A549 (cell line): ENCODE data around the gene GPRIN1. TPM values are rescaled to one million over a fixed set of nuclear protein-coding genes. Genes with fewer than 3 reads are reported as not detected.
"Not testable (repeated sequence)": the region's sequence is repeated elsewhere in the genome, so short reads cannot be mapped to it uniquely, and the experiment has no call there.

Experiments used
- ATAC-seq, 2 experiments: fragments of 200-7000 bp in 1 of 2; fragments of >200 bp in 1 of 2; cut with Nextera tagmentation in 1 of 2; cut with Tn5 transposase in 1 of 2; 3 replicates each; pipeline versions ENCODE4 v1.8.0 to v1.9.1; 2018 to 2020; ENCODE audit warnings: mild to moderate bottlenecking in 1 of 2, moderate library complexity in 1 of 2
- CTCF ChIA-PET: fragments of 300-600 bp; sonication (Branson Sonifier 250); formaldehyde crosslinking; extraction: SDS; loops from one replicate; lab custom pipeline; 2021; ENCODE audit warnings: antibody characterized with exemption, inconsistent platforms; lab: Yijun Ruan, JAX
- POLR2A ChIA-PET: fragments of 350-600 bp; formaldehyde crosslinking; extraction: SDS; loops from one replicate; lab custom pipeline; 2021; ENCODE audit warnings: antibody characterized with exemption, inconsistent platforms; lab: Yijun Ruan, JAX
- DNase-seq, 2 experiments: peaks; one replicate each; pipeline versions ENCODE4 v3.0.0 to v3.0.0-alpha.2; 2011 to 2016; ENCODE audit warnings: low read depth in 1 of 2, low spot score in 1 of 2
- FAIRE-seq: peaks from 2 replicates; lab custom pipeline; 2011; peaks lifted over from hg19 to GRCh38; lab: Jason Lieb, UNC
- H3K27ac ChIP-seq, 2 experiments: fragments of >200 bp; sonication (Bioruptor Twin); formaldehyde crosslinking; 3 replicates each; pipeline ENCODE4 v1.5.1; 2016 to 2017
- H3K4me1 ChIP-seq: fragments of >200 bp; sonication (Bioruptor Twin); formaldehyde crosslinking; 3 replicates; pipeline ENCODE4 v1.6.1; 2016
- H3K4me2 ChIP-seq: fragments of >200 bp; sonication (Bioruptor Twin); formaldehyde crosslinking; 3 replicates; pipeline ENCODE4 v1.6.1; 2016
- H3K4me3 ChIP-seq: fragments of >200 bp; sonication (Bioruptor Twin); formaldehyde crosslinking; 3 replicates; pipeline ENCODE4 v1.5.1; 2016
- H3K9me3 ChIP-seq: fragments of >200 bp; sonication (Bioruptor Twin); formaldehyde crosslinking; 3 replicates; pipeline ENCODE4 v1.6.1; 2016
- BCL3 ChIP-seq: fragments of >200 bp; sonication (Bioruptor Twin); formaldehyde crosslinking; IDR thresholded peaks from 3 replicates; pipeline ENCODE4 v1.6.1; 2016
- CHD2 ChIP-seq: fragments of 150-350 bp; IDR thresholded peaks from 2 replicates; pipeline ENCODE4 v1.6.1; 2014; ENCODE audit warnings: low read length; ENCODE audit not compliant: partially characterized antibody
- FOSL2 ChIP-seq, 2 experiments: fragments of 450-650 bp in 1 of 2; fragments of >200 bp in 1 of 2; sonication (Bioruptor Twin) in 1 of 2; formaldehyde crosslinking; IDR thresholded peaks; 2 replicates each; pipeline versions ENCODE4 v1.5.0 to v1.6.1; 2016 to 2020; ENCODE audit warnings: mild to moderate bottlenecking in 1 of 2, moderate library complexity in 1 of 2
- FOXS1 ChIP-seq: fragments of 250-450 bp; sonication (Bioruptor Pico); IDR thresholded peaks from 2 replicates; pipeline ENCODE4 v1.5.0; 2020; ENCODE audit warnings: mild to moderate bottlenecking, moderate library complexity
- HES2 ChIP-seq: fragments of >200 bp; sonication (Bioruptor Twin); formaldehyde crosslinking; IDR thresholded peaks from 2 replicates; pipeline ENCODE4 v1.6.1; 2016
- HOXB13 ChIP-seq: fragments of 250-450 bp; sonication (Bioruptor Pico); IDR thresholded peaks from 2 replicates; pipeline ENCODE4 v1.5.0; 2020; ENCODE audit warnings: low read depth, mild to moderate bottlenecking, moderate library complexity
- KDM1A ChIP-seq: fragments of 200-600 bp; sonication (generic); IDR thresholded peaks from 2 replicates; pipeline ENCODE4 v1.6.1; 2016; ENCODE audit warnings: low read depth, mild to moderate bottlenecking
- MAZ ChIP-seq: fragments of 150-350 bp; IDR thresholded peaks from 2 replicates; pipeline ENCODE4 v1.6.1; 2014; ENCODE audit warnings: antibody characterized with exemption, low read depth, low read length, borderline replicate concordance
- NFE2L2 ChIP-seq: fragments of 150-350 bp; conservative IDR thresholded peaks from 2 replicates; pipeline ENCODE4 v1.6.1; 2014; ENCODE audit warnings: low read length
- NR3C1 ChIP-seq: fragments of >200 bp; sonication (Bioruptor Twin); formaldehyde crosslinking; IDR thresholded peaks from 3 replicates; pipeline ENCODE4 v1.6.1; 2017
- PBX3 ChIP-seq: IDR thresholded peaks from 2 replicates; pipeline ENCODE4 v1.6.1; 2012
- RCOR1 ChIP-seq: fragments of 150-350 bp; IDR thresholded peaks from 2 replicates; pipeline ENCODE4 v1.6.1; 2014; ENCODE audit warnings: antibody characterized with exemption, low read length, low read depth
- RFX5 ChIP-seq: fragments of 450-650 bp; IDR thresholded peaks from 2 replicates; pipeline ENCODE4 v1.7.1; 2014; ENCODE audit warnings: antibody characterized with exemption, mild to moderate bottlenecking, moderate library complexity
- SREBF2 ChIP-seq: fragments of 450-650 bp; IDR thresholded peaks from 2 replicates; pipeline ENCODE4 v1.6.1; 2014; ENCODE audit warnings: mild to moderate bottlenecking, moderate library complexity
- TP53 ChIP-seq: fragments of 250-450 bp; sonication (Bioruptor Pico); IDR thresholded peaks from 2 replicates; pipeline ENCODE4 v1.5.0; 2021; ENCODE audit warnings: mild to moderate bottlenecking, moderate library complexity
- ZSCAN20 ChIP-seq: fragments of 250-450 bp; sonication (Bioruptor Pico); IDR thresholded peaks from 2 replicates; pipeline ENCODE4 v1.8.0; 2022; ENCODE audit warnings: mild to moderate bottlenecking, moderate library complexity
- WGBS: methylation state at CpG from one replicate; pipeline ENCODE4 v1.1.6; 2017; ENCODE audit errors: missing lambda C conversion rate; 5-methylcytosine and 5-hydroxymethylcytosine counted together
- polyA plus RNA-seq, 4 experiments: library from polyadenylated mRNA; depleted of rRNA in 3 of 4; stranded (reverse); fragments of >200 nt; fragmentation: RNase III in 1 of 4; extraction: RNeasy Plus Mini Kit Qiagen cat#74134 plus additional on column Dnase treatment in 1 of 4; gene quantifications; 2 replicates in 3 of 4; 3 replicates in 1 of 4; pipeline ENCODE4 v1.2.3, GENCODE V29; 2011 to 2017

GPRIN1 gene
- polyA plus RNA-seq, 2 of the 4 experiments (the other 2 are of a cell fraction), result 3.1 to 6.7 TPM

GRCh38 chr5:176557846-176558245 is 52.1 kb downstream of the GPRIN1 start:
- ATAC-seq (no peak), DNase-seq (no peak), FAIRE-seq (no peak)
- Histone ChIP-seq H3K27ac (no peak overlapping the region), H3K4me1 (peaks cover 15% of the 10 kb centered on the region; the same call in 2 of the 3 replicates), H3K4me2 (no peak overlapping the region), H3K4me3 (no peak overlapping the region)
- POLR2A ChIA-PET, result no interaction called here
- 92% methylated on average over 13 of the region's 13 CpGs for WGBS
- TF ChIP-seq CHD2 (no peak), RCOR1 (no peak), ZSCAN20 (CRISPR knock-in tag) (no peak), MAZ (no peak), KDM1A (no peak), TP53 (no peak)
- TF ChIP-seq, all 56 proteins: peak for 0
- CTCF ChIA-PET, result interaction anchor here (0.7 to 1.4 kb wide), 3 partner anchors 17 to 708 kb away, joined by 3 to 6 read pairs (median 3); no protein-coding TSS in a partner anchor
- peaks cover 5% of the 10 kb centered on the region; the same call in 1 of the 3 replicates for H3K9me3 ChIP-seq

- DNase-seq (peak in 1 of 2 experiments; percentile 48), FAIRE-seq (no peak), ATAC-seq (peak; percentile 39 to 50)
- 64% methylated on average over 18 of the region's 18 CpGs for WGBS
- no peak overlapping the region for H3K4me3 ChIP-seq
- ChIA-PET POLR2A (no interaction called here), CTCF (interaction anchor here (1.0 to 3.7 kb wide), 7 partner anchors 9 to 105 kb away, joined by 3 to 12 read pairs (median 4); partner anchors contain the start of gene FAF2)
- H3K4me2 ChIP-seq, result peak overlapping the region; percentile 39
- H3K4me1 ChIP-seq, result peaks cover 21% of the 10 kb centered on the region; the same call in 2 of the 3 replicates
- H3K27ac ChIP-seq, result peak overlapping the region; percentile 51 to 52; a peak in 5 of 6 replicates
- H3K9me3 ChIP-seq, result no peaks in the 10 kb centered on the region
- no peak for TF ChIP-seq ZSCAN20 (CRISPR knock-in tag)
- no peak for TF ChIP-seq HOXB13 (CRISPR knock-in tag)
- TF ChIP-seq NR3C1, result no peak
- TF ChIP-seq TP53, result no peak
- TF ChIP-seq BCL3, result no peak
- TF ChIP-seq FOSL2 (IDR thresholded peaks at IDR 0.05), result no peak
- peak; percentile 56 for TF ChIP-seq FOSL2 (CRISPR knock-in tag; IDR thresholded peaks at IDR 0.05)
These were observed 56.5 kb downstream of the GPRIN1 start for GRCh38 chr5:176553260-176554085.

- ChIA-PET CTCF (interaction anchor here (1.0 to 4.3 kb wide), 5 partner anchors 9 to 104 kb away, joined by 3 to 18 read pairs (median 4); partner anchors contain the start of gene FAF2), POLR2A (no interaction called here)
- no peaks in the 10 kb centered on the region for H3K9me3 ChIP-seq
- ATAC-seq (no peak), FAIRE-seq (no peak), DNase-seq (no peak)
- peak overlapping the region; percentile 51 to 52; a peak in 4 of 6 replicates for H3K27ac ChIP-seq
- peaks cover 29% of the 10 kb centered on the region; the same call in 2 of the 3 replicates for H3K4me1 ChIP-seq
- H3K4me2 ChIP-seq, result no peak overlapping the region; the same call in 2 of the 3 replicates
- TF ChIP-seq BCL3 (no peak), PBX3 (no peak), FOXS1 (CRISPR knock-in tag) (no peak), SREBF2 (no peak), NFE2L2 (no peak), RFX5 (no peak), NR3C1 (no peak), RCOR1 (no peak), HES2 (no peak)
- no peak overlapping the region for H3K4me3 ChIP-seq
- WGBS, result 71% methylated on average over 11 of the region's 11 CpGs
These were observed 57.6 kb downstream of the GPRIN1 start for GRCh38 chr5:176552332-176552869.

GRCh38 chr5:176550937-176551336 is 59.0 kb downstream of the GPRIN1 start:
- CTCF ChIA-PET, result interaction anchor here (1.1 to 4.3 kb wide), 4 partner anchors 22 to 134 kb away, joined by 3 to 18 read pairs (median 8); partner anchors contain the start of genes CLTB and FAF2
- not testable (repeated sequence) for DNase-seq

More at GRCh38 chr5:176550937-176551336, 59.0 kb downstream of the GPRIN1 start:
- peaks cover 35% of the 10 kb centered on the region for H3K4me1 ChIP-seq
- ATAC-seq, H3K9me3 ChIP-seq, H3K4me2 ChIP-seq, H3K27ac ChIP-seq, FAIRE-seq, H3K4me3 ChIP-seq, POLR2A ChIA-PET: not testable (repeated sequence)
- WGBS, result 88% methylated on average over 11 of the region's 11 CpGs
